Lung microvascular endothelial cell (primary cell): ENCODE data around the gene INTS3. TPM values are rescaled to one million over a fixed set of nuclear protein-coding genes. Genes with fewer than 3 reads are reported as not detected.
"Not testable (repeated sequence)": the region's sequence is repeated elsewhere in the genome, so short reads cannot be mapped to it uniquely, and the experiment has no call there.

Experiments
- DNase-seq, 2 donors: peaks; one replicate each; pipeline versions ENCODE4 v3.0.0 to v3.0.0-alpha.2; 2010; ENCODE audit warnings: low read depth in 2 of 2
- total RNA-seq: library from RNA; depleted of rRNA; stranded (reverse); fragments of >200 nt; gene quantifications from 2 replicates; pipeline ENCODE4 v1.2.1, GENCODE V29; 2014

Gene INTS3
- total RNA-seq, 1 donor from 2014 or later: 20.6 TPM

GRCh38 chr1:153698923-153699714 lies 28.7 kb upstream of the INTS3 start:
- peak; percentile 11 to 15 for DNase-seq

DNA sequence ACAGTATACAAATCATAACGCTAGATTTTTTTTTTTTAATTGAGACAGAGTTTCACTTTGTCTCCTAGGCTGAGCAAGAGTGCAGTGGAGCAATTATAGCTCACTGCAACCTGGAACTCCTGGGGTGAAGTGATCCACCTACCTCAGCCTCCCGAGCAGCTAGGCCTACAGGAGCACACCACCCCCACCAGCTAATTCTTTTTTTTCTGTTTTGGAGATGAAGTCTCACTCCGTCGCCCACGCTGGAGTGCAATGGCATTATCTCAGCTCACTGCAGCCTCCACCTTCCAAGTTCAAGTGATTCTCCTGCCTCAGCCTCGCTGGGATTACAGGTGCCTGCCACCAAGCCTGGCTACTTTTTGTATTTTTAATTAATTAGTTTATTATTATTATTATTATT lies 28.1 kb upstream of the INTS3 start:
- DNase-seq: no peak

DNA sequence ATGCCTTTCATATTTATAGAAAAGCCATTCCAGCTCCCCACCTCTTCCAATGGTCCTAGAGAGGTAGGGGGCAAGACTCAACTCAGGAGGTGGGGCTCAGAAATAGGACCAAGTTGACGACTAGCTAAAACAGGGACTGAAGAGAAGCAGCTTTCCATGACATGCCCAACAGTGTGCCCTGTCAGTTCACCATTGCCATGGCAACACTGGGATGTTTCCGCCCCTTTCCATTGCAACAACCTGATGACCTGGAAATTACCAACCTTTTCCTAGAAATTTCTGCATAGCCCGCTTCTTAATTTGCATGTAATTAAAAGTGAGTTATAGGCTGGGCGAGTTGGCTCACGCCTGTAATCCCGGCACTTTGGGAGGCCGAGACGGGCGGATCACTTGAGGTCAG lies 22.4 kb upstream of the INTS3 start:
- peak in 1 of 2 donors; percentile 50 for DNase-seq

DNA sequence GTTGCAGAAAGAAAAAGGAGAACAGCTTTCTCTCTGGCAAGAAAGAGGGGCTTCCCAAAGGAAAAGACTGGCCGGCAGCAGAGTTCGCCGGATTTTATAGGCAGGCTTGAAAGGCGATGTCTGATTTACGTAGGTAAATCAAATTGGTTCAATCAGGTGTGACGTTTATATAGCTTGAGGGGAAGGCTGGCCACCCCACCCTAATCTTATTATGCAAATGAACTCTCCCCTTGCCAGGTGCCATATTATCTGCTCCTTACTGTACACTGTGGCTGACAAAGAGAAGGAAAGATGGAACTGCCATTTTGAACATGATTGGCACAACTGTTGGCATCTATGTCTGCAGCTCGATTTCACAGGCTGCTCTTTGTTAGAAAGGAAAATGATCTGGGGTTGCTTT lies 16.8 kb upstream of the INTS3 start:
- no peak for DNase-seq

DNA sequence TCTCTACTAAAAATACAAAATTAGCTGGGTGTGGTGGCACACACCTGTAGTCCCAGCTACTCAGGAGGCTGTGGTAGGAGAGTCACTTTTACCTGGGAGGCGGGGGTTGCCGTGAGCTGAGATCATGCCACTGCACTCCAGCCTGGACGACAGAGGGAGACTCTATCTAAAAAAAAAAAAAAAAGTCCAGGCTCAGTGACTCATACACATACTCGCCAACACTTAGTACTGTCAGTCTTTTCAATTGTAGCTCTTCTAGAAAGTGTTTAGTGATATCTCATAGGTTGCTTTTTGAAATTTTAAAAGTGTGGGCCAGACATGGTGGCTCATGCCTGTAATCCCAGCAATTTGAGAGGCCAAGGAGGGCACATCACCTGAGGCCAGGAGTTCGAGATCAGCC lies 11.6 kb upstream of the INTS3 start:
- DNase-seq: not testable (repeated sequence)

- no peak for DNase-seq
Observed at GRCh38 chr1:153717330-153717729, 10.5 kb upstream of the INTS3 start.

- DNase-seq: no peak
Observed at GRCh38 chr1:153723687-153724086, 4.2 kb upstream of the INTS3 start.

DNA sequence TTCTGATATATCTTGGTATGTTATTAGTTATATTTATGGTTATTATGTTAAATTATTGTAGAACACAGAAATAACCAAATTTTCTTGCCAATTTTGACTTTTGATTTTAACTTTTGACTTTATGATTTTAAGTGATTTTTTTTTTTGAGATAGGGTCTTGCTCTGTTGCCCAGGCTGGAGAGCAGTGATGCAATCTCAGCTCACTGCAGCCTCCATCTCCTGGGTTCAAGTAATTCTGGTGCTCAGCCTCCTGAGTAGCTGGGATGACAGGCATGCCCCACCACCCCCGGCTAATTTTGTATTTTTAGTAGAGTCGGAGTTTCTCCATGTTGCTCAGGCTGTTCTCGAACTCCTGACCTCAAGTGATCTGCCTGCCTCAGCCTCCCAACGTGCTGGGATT lies 3.2 kb upstream of the INTS3 start:
- not testable (repeated sequence) for DNase-seq

GRCh38 chr1:153728305-153729066 lies 636 bp downstream of the INTS3 start:
- DNase-seq: peak; percentile 34 to 68

- DNase-seq: no peak
Observed at GRCh38 chr1:153730468-153730988, 2.7 kb downstream of the INTS3 start.

GRCh38 chr1:153733970-153734369 lies 6.1 kb downstream of the INTS3 start:
- no peak for DNase-seq

- DNase-seq: no peak
Observed at GRCh38 chr1:153734396-153735089, 6.7 kb downstream of the INTS3 start.

GRCh38 chr1:153735090-153735420 lies 7.2 kb downstream of the INTS3 start:
- no peak for DNase-seq

GRCh38 chr1:153741986-153742385 lies 14.1 kb downstream of the INTS3 start:
- DNase-seq: no peak

DNA sequence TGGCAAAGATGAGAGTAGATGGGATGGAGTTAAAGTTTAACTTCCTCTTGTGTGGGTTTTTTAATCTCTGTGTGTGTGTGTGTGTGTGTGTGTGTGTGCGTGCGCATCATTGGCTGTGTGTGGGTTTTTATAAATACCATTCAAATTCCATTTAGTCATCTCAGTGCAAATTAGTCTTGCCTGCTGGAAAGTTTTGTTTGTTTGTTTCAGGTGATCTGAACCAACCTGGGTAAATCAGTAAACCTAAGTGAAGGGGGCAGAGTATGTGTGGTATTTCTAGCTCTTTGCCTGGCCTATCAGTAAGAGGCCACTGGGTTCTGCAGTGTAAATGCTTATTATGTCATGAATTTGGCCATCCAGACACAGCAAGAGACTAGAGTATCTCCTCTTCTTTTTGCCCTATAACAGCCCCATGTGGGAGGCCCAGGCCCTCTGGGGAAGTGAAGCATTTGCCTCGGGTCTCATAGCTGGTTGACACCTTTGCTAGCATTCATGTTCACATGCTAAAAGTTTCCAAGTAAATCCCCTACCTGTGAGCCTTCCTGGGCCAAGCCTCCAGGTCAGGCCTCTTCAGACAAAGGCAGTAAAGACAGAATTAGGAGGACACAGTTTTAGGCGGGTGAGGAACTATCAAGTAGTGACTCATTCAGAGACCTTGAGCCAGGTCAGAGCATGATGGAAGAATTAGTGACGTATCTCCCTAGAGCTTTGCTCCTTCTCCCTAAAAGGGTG lies 14.7 kb downstream of the INTS3 start:
- DNase-seq: no peak

DNA sequence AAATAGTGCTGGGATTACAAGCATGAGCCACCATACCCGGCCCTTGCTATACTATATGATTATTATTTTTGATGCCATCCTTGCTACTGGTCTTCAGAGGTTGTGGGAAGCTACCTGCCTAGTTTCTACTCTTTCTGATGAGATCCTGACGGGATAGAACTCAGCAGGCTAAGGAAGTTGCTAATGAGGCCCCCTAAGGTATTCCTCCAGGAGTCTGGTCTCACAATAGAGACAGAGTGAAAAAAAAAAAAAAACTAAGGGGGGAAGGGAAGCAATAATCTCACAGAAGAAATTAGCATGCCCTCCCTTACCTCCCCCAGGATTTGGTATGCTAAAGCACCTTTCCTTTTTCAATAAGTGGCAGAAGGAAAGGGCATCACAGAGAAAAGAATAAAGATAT lies 17.6 kb downstream of the INTS3 start:
- DNase-seq: no peak

DNA sequence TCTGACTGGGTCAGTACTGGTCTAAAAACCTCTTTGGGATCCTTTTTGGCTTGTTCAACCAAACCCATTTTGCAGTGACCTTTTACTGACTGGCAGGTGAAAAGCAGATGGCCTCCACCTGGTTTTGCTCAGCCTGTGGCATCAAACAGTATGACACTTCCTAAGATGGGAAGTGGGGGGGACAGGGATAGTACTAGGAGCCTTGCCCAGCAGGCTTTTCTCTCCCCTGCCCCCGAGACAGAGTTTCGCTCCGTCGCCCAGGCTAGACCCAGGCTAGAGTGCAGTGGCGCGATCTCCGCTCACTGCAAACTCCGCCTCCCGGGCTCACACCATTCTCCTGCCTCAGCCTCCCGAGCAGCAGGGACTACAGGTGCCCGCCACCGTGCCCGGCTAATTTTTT lies 18.3 kb downstream of the INTS3 start:
- no peak for DNase-seq

- DNase-seq: no peak
Observed at GRCh38 chr1:153748903-153749302, 21.1 kb downstream of the INTS3 start.

GRCh38 chr1:153749408-153750005 lies 21.7 kb downstream of the INTS3 start:
- peak; percentile 86 to 91 for DNase-seq

- peak in 1 of 2 donors; percentile 15 for DNase-seq
Observed at GRCh38 chr1:153750026-153750995, 22.5 kb downstream of the INTS3 start.
